Neural progenitor cell (in vitro differentiated cells): Measurements from ENCODE around the gene POFUT1.
"Not testable (repeated sequence)": the region's sequence is repeated elsewhere in the genome, so short reads cannot be mapped to it uniquely, and the experiment has no call there.

ENCODE experiments used
- EZH2 ChIP-seq: fragments of 200-600 bp; sonication (generic); IDR thresholded peaks from 2 replicates; pipeline ENCODE4 v1.6.1; 2017; ENCODE audit warnings: antibody characterized with exemption, mild to moderate bottlenecking, moderate library complexity
- EZH2phosphoT487 ChIP-seq: fragments of 200-600 bp; sonication (generic); IDR thresholded peaks from 2 replicates; pipeline ENCODE4 v1.6.1; 2017; ENCODE audit warnings: antibody characterized with exemption
- TF ChIP-seq, protein P1 (sequence below): fragments of 200-600 bp; sonication (generic); IDR thresholded peaks from 2 replicates; pipeline ENCODE4 v1.5.1; 2017; ENCODE audit warnings: antibody characterized with exemption, mild to moderate bottlenecking

DNA sequence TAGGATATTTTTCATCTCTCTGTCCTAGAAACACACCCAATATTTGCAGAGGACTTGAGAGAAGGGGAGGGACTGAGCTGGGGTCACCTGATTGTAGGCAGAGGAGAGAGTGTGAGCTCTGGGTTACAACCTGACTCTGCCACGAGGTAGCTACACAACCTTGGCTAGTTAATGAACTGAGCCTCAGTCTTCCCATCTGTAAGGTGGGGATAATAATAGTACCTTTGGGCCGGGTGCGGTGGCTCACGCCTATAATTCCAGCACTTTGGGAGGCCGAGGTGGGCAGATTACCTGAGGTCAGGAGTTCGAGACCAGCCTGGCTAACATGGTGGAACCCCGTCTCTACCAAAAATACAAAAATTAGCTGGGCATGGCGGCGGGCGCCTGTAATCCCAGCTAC lies 53.3 kb downstream of the POFUT1 start:
- TF ChIP-seq, protein P1, sequence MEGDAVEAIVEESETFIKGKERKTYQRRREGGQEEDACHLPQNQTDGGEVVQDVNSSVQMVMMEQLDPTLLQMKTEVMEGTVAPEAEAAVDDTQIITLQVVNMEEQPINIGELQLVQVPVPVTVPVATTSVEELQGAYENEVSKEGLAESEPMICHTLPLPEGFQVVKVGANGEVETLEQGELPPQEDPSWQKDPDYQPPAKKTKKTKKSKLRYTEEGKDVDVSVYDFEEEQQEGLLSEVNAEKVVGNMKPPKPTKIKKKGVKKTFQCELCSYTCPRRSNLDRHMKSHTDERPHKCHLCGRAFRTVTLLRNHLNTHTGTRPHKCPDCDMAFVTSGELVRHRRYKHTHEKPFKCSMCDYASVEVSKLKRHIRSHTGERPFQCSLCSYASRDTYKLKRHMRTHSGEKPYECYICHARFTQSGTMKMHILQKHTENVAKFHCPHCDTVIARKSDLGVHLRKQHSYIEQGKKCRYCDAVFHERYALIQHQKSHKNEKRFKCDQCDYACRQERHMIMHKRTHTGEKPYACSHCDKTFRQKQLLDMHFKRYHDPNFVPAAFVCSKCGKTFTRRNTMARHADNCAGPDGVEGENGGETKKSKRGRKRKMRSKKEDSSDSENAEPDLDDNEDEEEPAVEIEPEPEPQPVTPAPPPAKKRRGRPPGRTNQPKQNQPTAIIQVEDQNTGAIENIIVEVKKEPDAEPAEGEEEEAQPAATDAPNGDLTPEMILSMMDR = not testable (repeated sequence)
- TF ChIP-seq EZH2, EZH2phosphoT487: not testable (repeated sequence)
